GM21528 (cell line): ENCODE results near the gene ZFP57.
A peak's percentile ranks its signal among the peaks of the same experiment; 100 is the strongest.

Experiments used
- ATAC-seq: cut with Tn5 transposase; IDR thresholded peaks from one replicate; pipeline ENCODE4 v1.9.1; 2021; ENCODE audit warnings: mild to moderate bottlenecking, moderate library complexity; ENCODE audit not compliant: unreplicated experiment, low FRiP score

ZFP57 gene

GRCh38 chr6:29680904-29681303, at the start of gene ZFP57:
ZFP57 (minus strand) TSS chr6:29681152; CDS start chr6:29677003, 4,149 bp downstream.
- no peak for ATAC-seq

DNA sequence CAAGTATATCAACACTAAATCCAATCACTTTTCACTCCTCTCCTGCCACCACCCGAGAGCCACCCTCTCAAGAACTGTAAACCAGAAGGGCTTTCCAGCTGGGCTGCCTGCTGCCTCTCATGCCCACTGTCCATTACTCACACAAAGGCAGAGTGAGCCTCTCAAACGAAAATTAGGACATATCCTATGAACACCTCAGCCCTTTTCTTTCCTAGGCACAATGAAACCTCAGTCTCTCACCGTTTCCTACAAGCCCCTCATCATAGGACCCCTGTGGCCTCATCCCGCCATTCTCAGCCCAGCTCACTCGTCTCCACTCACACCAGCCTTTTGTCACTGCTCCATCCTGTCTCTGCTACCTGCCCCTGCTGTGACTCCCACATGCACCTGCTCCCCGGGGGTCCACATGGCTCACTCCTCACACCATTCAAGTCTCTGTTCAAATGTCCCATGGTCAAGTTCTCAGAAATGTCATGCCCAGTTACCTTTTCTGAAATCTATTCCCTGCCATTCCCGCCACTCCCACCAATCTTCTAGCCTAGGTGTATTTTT, 49.7 kb upstream of the ZFP57 start:
- ATAC-seq = no peak

DNA sequence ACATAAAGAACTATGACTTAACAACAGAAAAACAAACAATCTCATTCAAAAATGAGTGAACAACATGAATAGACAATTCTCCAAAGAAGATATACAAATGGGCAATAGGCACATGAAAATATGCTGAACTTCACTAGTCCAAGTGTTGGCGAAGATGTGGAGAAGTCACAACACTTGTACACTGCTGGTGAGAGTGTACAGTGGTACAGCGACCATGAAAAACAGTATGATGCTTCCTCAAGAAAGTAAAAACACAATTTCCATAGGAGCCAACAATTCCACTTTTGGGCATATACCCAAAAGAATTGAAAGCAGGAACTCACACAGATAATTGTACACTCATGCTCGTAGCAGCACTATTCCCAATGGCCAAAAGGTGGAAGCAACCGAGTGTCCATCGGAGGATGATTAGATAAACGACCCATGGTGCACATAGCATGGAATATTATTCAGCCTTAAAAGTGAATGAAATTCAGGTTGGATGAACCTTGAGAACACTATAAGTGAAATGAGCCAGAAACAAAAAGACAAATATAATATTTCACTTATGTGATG, 48.9 kb upstream of the ZFP57 start:
- no peak for ATAC-seq

GRCh38 chr6:29728875-29729270, 47.9 kb upstream of the ZFP57 start:
- ATAC-seq = no peak

GRCh38 chr6:29728173-29728874, 47.4 kb upstream of the ZFP57 start:
- no peak for ATAC-seq

- no peak for ATAC-seq
Measured at GRCh38 chr6:29727637-29728036, 46.7 kb upstream of the ZFP57 start.

DNA sequence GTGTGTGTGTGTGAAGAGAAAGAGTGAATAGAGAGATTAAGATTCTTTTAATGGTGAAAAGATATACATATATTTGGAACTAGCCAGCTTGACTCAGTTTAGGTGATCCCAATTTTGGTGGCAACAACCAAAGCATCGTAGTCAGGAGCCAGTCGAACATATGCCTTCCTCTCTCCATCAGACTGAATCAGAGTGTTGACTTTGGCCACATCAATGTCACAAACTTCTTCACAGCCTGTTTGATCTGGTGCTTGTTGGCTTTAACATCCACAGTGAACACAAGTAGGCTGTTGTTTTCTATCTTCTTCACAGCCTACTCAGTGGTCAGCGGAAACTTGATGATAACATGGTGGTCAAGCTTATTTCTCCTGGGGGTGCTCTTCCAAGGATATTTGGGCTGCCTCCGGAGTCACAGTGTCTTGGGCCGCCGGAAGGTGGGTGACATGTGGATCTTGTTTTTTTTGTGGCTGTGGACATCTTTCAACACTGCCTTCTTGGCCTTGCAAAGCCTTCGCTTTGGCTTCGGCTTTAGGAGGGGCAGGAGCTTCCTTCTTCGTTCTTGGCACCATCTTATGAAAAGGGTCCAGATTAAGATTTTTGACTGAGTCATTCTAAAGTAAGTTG, 45.7 kb upstream of the ZFP57 start:
- no peak for ATAC-seq

DNA sequence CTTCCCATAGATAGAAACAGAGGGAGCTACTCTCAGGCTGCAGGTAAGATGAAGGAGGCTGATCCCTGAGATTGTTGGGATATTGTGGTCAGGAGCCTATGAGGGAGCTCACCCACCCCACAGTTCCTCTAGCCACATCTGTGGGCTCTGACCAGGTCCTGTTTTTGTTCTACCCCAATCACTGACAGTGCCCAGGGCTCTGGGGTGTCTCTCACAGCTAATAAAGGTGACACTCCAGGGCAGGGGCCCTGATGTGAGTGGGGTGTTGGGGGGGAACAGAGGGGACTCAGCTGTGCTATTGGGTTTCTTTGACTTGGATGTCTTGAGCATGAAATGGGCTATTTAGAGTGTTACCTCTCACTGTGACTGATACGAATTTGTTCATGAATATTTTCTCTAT, 45.0 kb upstream of the ZFP57 start:
- no peak for ATAC-seq

DNA sequence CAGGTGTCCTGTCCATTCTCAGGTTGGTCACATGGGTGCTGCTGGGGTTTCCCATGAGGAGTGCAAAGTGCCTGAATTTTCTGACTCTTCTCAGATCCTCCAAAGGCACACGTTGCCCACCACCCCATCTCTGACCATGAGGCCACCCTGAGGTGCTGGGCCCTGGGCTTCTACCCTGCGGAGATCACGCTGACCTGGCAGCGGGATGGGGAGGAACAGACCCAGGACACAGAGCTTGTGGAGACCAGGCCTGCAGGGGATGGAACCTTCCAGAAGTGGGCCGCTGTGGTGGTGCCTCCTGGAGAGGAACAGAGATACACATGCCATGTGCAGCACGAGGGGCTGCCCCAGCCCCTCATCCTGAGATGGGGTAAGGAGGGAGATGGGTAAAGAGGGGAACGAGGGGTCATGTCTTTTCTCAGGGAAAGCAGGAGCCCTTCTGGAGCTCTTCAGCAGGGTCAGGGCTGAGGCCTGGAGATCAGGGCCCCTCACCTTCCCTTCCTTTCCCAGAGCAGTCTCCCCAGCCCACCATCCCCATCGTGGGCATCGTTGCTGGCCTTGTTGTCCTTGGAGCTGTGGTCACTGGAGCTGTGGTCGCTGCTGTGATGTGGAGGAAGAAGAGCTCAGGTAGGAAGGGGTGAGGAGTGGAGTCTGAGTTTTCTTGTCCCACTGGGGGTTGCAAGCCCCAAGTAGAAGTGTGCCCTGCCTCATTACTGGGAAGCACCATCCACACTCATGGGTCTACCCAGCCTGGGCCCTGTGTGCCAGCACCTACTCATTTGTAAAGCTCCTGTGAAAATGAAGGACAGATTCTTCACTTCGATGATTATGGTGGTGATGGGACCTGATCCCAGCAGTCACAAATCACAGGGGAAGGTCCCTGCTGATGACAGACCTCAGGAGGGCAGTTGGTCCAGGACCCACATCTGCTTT, 44.3 kb upstream of the ZFP57 start:
- no peak for ATAC-seq

DNA sequence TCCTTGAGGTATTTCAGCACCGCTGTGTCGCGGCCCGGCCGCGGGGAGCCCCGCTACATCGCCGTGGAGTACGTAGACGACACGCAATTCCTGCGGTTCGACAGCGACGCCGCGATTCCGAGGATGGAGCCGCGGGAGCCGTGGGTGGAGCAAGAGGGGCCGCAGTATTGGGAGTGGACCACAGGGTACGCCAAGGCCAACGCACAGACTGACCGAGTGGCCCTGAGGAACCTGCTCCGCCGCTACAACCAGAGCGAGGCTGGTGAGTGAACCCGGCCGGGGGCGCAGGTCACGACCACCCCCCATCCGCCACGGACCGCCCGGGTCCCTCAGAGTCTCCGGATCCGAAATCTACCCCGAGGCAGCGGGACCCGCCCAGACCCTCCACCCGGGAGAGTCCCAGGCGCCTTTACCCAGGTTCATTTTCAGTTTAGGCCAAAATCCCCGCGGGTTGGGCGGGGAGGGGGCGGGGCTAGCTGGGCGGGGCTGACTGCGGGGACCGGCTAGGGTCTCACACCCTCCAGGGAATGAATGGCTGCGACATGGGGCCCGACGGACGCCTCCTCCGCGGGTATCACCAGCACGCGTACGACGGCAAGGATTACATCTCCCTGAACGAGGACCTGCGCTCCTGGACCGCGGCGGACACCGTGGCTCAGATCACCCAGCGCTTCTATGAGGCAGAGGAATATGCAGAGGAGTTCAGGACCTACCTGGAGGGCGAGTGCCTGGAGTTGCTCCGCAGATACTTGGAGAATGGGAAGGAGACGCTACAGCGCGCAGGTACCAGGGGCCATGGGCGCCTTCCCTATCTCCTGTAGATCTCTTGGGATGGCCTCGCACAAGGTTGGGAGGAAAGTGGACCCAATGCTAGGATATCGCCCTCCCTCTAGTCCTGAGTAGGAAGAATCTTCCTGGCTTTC, 43.0 kb upstream of the ZFP57 start:
- peak; percentile 40 for ATAC-seq

DNA sequence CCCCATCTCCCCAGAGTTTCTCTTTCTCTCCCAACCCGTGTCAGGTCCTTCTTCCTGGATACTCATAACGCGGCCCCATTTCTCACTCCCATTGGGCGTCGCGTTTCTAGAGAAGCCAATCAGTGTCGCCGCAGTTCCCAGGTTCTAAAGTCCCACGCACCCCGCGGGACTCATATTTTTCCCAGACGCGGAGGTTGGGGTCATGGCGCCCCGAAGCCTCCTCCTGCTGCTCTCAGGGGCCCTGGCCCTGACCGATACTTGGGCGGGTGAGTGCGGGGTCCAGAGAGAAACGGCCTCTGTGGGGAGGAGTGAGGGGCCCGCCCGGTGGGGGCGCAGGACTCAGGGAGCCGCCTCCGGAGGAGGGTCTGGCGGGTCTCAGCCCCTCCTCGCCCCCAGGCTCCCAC, 42.3 kb upstream of the ZFP57 start, which contains the start of gene HLA-F:
Gene HLA-F, plus strand, starts transcription at position 173 of the 404 bp plus-strand sequence. Its CDS starts 30 bp downstream, at position 203.
- peak; percentile 94 for ATAC-seq

DNA sequence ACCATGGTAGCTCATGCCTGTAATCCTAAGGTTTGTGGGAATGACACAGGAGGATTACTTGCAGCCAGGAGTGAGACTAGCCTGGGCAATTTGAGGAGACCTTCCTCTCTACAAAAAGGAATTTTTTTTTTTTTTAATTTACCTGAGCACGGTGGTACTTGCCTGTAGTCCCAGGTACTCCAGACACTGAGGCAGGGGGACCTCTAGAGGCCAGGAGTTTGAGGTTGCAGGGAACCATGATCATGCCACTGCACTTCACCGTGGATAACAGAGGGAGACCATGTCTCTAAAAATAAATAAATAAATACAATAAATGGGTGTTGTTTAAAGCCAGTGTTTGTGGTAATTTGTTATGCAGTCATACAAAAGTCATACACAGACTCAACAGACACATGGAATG, 39.9 kb upstream of the ZFP57 start:
- ATAC-seq = no peak

DNA sequence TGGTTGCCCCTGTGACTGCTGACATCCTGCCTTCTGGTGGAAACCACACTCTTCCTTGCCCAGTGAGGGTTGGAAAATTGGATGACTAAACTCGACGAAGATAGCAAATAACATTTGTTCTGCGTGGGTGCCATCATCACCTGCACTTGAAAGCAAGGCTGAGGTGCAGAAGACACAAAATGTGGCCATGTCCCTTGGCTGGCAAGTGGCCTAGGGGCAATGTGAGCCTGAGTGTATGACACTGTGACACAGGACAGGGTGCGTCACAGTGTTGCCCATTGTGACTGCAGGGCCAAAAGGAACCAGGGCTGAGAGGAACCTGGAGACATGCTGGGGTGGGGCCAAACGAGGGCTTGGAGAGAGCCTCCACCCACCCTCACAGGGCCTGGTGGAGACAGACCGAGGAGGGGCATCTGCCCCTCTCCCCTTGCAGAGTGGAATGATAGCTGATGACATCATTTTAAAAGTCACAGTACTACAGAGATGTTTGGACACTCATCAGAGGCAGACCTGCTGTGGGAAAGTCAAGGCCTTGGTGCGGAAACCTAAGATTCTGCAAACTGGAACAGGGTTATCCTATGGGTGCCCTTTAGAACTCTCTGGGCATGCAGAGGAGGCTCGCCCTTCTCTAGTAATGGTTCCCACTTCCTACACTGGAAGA, 29.5 kb upstream of the ZFP57 start:
- ATAC-seq = no peak

GRCh38 chr6:29709188-29709587, 28.2 kb upstream of the ZFP57 start:
- ATAC-seq = no peak

DNA sequence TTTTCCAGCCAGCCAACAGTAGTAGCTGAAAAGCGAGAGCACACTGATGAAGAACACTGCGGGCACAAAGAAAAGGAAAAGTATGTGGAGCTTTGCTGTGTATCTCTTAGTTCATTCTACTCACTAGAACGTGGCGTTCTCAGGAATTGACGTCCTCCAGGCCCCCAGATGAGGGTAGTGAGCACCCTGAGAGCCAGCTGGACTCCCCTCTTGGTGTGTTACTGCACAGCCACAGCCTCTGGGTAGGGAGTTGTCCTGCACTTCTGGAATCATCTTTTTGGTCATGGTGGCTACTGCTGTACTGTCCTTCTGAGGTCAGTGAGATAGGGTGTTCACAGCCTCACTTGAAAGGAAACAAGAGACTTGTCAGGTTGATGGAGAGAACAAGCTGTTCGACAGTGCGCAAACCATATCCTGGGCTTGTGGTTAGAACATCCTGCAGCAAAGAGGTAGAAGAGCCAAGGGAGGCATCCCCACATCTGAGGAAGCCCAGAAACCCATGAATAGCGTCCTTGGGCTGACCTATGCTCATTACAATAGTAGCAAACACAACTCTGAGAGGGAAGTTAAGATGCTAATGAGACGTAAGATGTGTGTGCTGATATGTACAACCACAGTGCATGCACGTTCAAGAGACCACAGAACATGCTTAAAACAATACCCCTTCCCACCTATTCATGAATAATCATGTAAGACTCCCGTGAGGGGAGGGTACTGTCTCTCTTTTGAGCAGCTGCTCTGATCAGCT, 27.7 kb upstream of the ZFP57 start:
- no peak for ATAC-seq

GRCh38 chr6:29705389-29706231, 24.7 kb upstream of the ZFP57 start:
- ATAC-seq = no peak

DNA sequence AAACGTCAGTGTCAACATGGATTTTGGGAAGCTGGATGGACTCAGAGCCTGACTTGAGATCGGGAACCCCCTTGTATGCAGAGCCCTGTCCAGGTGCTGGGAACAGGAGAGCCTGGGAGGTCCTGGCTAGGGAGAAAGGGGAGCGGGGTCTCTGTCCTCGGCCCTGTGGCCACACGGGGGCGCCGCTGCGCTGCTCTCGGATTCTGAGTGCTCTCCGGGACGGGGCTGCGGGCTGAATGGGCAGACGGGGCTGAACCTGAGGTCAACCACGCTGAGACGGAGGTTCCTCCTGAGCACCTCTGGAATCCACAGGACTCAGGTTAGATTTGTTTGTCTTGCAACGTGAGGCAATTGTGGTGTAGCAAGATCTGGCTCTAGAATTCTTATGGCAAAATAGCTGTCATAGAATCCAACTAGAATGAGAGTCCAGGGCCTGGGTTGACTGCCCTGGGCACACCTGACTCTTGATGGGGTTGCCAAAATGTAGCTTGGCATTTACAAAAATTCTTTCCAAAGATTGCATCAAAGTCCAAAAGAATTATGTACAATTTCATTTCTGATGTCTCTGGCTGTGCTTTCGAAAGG, 21.7 kb upstream of the ZFP57 start:
- ATAC-seq = no peak
